C4-2B (cell line): ENCODE data around the gene TFPI.

Experiments
- CTCF ChIP-seq: fragments of 450-650 bp; conservative IDR thresholded peaks from 2 replicates; pipeline ENCODE4 v1.5.1; 2017; ENCODE audit warnings: mild to moderate bottlenecking
- ZFX ChIP-seq: fragments of 450-650 bp; IDR thresholded peaks from 2 replicates; pipeline ENCODE4 v1.6.1; 2017

- TF ChIP-seq CTCF: no peak
- TF ChIP-seq ZFX: no peak
Measured at GRCh38 chr2:187504312-187504921, 49.8 kb downstream of the TFPI start.
